ENCODE results near the gene ANKRD11.

The ANKRD11 gene

DNA sequence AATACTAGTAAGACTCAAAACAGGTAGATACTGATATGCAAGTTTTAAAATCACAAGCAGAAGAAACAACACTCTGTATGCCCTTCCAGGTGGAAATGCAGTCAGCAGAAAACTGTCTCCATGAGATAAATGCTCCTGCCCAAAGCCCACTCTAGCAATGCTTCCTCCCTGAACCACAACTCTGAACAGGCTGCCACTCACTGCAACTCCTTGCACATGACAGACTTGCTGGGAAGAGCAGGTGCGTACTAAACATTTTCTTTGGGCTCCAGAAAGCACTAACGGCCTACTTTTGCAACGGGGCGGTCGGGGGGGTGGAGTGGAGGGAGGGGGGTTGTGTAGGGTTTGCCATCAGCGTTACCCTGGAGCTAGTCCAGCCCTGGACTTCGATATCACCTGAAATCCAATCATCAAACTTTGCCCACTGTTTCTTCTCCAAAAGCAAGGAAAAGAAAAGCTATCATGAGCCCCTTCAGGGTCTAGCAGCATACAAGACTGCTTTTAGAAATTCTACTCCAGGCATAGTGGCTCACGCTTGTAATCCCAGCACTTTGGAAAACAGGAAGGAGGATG is 46.1 kb downstream of the ANKRD11 start:
- no peak overlapping the region for H4K91ac ChIP-seq (ENCODE audit: low read length)
- no peak overlapping the region for H2AFZ ChIP-seq (ENCODE audit: low read depth, low read length)
- H3K23ac ChIP-seq (ENCODE audit: low read length in 2 of 2): no peak overlapping the region
- H3K4ac ChIP-seq (ENCODE audit: low read depth in 1 of 2, low read length in 2 of 2): no peak overlapping the region
- H4K8ac ChIP-seq (ENCODE audit: low read length): no peak overlapping the region
- H2BK12ac ChIP-seq (ENCODE audit: low read length in 2 of 2): no peak overlapping the region
- no peak overlapping the region for H3K4me2 ChIP-seq (ENCODE audit: low read length, poor library complexity, severe bottlenecking)
- H3K4me3 ChIP-seq (ENCODE audit: insufficient read depth in 1 of 2, low read depth in 1 of 2, low read length in 2 of 2): no peak overlapping the region
- H3K9me3 ChIP-seq (ENCODE audit: control insufficient read depth, low read length): no peaks in the 10 kb centered on the region
- H2BK5ac ChIP-seq (ENCODE audit: low read depth, low read length, poor library complexity, severe bottlenecking): no peak overlapping the region
- H2BK120ac ChIP-seq (ENCODE audit: low read depth, low read length): no peak overlapping the region
- H3K79me1 ChIP-seq (replicated peaks; ENCODE audit: low read length, poor library complexity, severe bottlenecking): no peaks in the 10 kb centered on the region
- H3K36me3 ChIP-seq (ENCODE audit: control insufficient read depth in 1 of 2, insufficient read depth in 2 of 2, low read depth in 1 of 2, low read length in 2 of 2): peaks cover 0 to 2% of the 10 kb centered on the region in 2 experiments
- H2AK5ac ChIP-seq (ENCODE audit: low read length, severe bottlenecking): no peak overlapping the region
- DNase-seq: no peak
- peak overlapping the region; percentile 89 for H3K9ac ChIP-seq (ENCODE audit: low read length)
- H3K27me3 ChIP-seq (ENCODE audit: control insufficient read depth in 1 of 2, insufficient read depth in 1 of 2, low read length in 2 of 2): no peaks in the 10 kb centered on the region
- peaks cover 42% of the 10 kb centered on the region for H3K4me1 ChIP-seq (ENCODE audit: control insufficient read depth, insufficient read depth, low read depth, low read length)
- 94% methylated on average over 8 of the region's 8 CpGs for WGBS
- no peak overlapping the region for H2BK15ac ChIP-seq (ENCODE audit: low read depth, poor library complexity, severe bottlenecking)
- no peak overlapping the region for H3K18ac ChIP-seq (ENCODE audit: low read depth in 1 of 2, low read length in 2 of 2)
- no peak overlapping the region for H3K14ac ChIP-seq (ENCODE audit: low read length in 2 of 2)
- no peak overlapping the region for H3K27ac ChIP-seq (ENCODE audit: low read length, poor library complexity, severe bottlenecking)

- Histone ChIP-seq H2BK5ac (ENCODE audit: low read depth, low read length, poor library complexity, severe bottlenecking) (no peak overlapping the region), H3K27me3 (ENCODE audit: control insufficient read depth in 1 of 2, insufficient read depth in 1 of 2, low read length in 2 of 2) (no peaks in the 10 kb centered on the region), H3K14ac (ENCODE audit: low read length in 2 of 2) (no peak overlapping the region), H3K9ac (ENCODE audit: low read length) (peak overlapping the region; percentile 89), H3K4me1 (ENCODE audit: control insufficient read depth, insufficient read depth, low read depth, low read length) (peaks cover 42% of the 10 kb centered on the region), H3K9me3 (ENCODE audit: control insufficient read depth, low read length) (no peaks in the 10 kb centered on the region), H3K4ac (ENCODE audit: low read depth in 1 of 2, low read length in 2 of 2) (no peak overlapping the region), H2BK15ac (ENCODE audit: low read depth, poor library complexity, severe bottlenecking) (no peak overlapping the region), H2BK120ac (ENCODE audit: low read depth, low read length) (no peak overlapping the region), H2AFZ (ENCODE audit: low read depth, low read length) (no peak overlapping the region), H4K91ac (ENCODE audit: low read length) (no peak overlapping the region), H3K27ac (ENCODE audit: low read length, poor library complexity, severe bottlenecking) (peak overlapping the region; percentile 55), H2BK12ac (ENCODE audit: low read length in 2 of 2) (no peak overlapping the region), H3K4me3 (ENCODE audit: insufficient read depth in 1 of 2, low read depth in 1 of 2, low read length in 2 of 2) (peak overlapping the region in 1 of 2 experiments; percentile 26), H4K8ac (ENCODE audit: low read length) (no peak overlapping the region), H3K18ac (ENCODE audit: low read depth in 1 of 2, low read length in 2 of 2) (no peak overlapping the region), H2AK5ac (ENCODE audit: low read length, severe bottlenecking) (no peak overlapping the region), H3K36me3 (ENCODE audit: control insufficient read depth in 1 of 2, insufficient read depth in 2 of 2, low read depth in 1 of 2, low read length in 2 of 2) (peaks cover 0 to 1% of the 10 kb centered on the region in 2 experiments), H3K79me1 (replicated peaks; ENCODE audit: low read length, poor library complexity, severe bottlenecking) (no peaks in the 10 kb centered on the region), H3K23ac (ENCODE audit: low read length in 2 of 2) (no peak overlapping the region), H3K4me2 (ENCODE audit: low read length, poor library complexity, severe bottlenecking) (peak overlapping the region; percentile 5)
- WGBS: 87% methylated on average over 8 of the region's 8 CpGs
- no peak for DNase-seq
Measured at GRCh38 chr16:89443727-89444084, 46.7 kb downstream of the ANKRD11 start.

DNA sequence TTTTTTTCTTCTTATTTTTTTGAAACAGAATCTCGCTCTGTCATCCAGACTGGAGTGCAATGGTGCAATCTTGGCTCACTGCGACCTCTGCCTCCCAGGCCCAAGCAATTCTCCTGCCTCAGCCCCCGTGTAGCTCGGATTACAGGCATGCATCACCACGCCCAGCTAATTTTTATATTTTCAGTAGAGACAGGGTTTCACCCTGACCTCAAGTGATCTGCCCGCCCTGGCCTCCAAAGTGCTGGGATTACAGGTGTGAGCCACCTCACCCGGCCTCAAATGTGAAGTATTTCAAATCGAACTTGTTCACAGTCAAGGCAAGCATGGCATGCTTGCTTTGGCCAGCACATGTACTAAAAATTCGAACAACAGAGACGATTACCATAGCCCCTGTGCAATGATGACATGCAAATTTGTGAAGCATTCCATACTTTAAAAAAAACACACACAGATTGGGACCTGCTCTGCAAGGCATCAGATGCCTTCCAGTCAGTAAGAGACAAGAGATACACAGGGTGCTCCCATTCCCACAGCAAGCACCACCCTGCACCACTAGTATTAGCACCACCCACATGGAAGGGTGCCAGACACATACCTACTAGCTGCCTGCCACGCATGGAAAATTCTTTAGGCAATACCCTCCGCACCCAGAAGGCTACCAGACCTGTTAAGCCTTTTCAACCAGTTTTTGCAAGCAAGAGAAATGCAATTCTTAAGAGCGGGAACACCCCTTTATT is 47.2 kb downstream of the ANKRD11 start:
- Histone ChIP-seq H2AK5ac (ENCODE audit: low read length, severe bottlenecking) (no peak overlapping the region), H4K8ac (ENCODE audit: low read length) (no peak overlapping the region), H3K36me3 (ENCODE audit: control insufficient read depth in 1 of 2, insufficient read depth in 2 of 2, low read depth in 1 of 2, low read length in 2 of 2) (no peaks in the 10 kb centered on the region), H3K79me1 (replicated peaks; ENCODE audit: low read length, poor library complexity, severe bottlenecking) (no peaks in the 10 kb centered on the region), H2BK120ac (ENCODE audit: low read depth, low read length) (no peak overlapping the region), H2BK5ac (ENCODE audit: low read depth, low read length, poor library complexity, severe bottlenecking) (no peak overlapping the region), H3K4me3 (ENCODE audit: insufficient read depth in 1 of 2, low read depth in 1 of 2, low read length in 2 of 2) (peak overlapping the region in 1 of 2 experiments; percentile 54), H4K91ac (ENCODE audit: low read length) (no peak overlapping the region), H3K23ac (ENCODE audit: low read length in 2 of 2) (peak overlapping the region in 1 of 2 experiments; percentile 75), H3K18ac (ENCODE audit: low read depth in 1 of 2, low read length in 2 of 2) (no peak overlapping the region), H2BK12ac (ENCODE audit: low read length in 2 of 2) (no peak overlapping the region), H2AFZ (ENCODE audit: low read depth, low read length) (no peak overlapping the region), H2BK15ac (ENCODE audit: low read depth, poor library complexity, severe bottlenecking) (no peak overlapping the region), H3K4ac (ENCODE audit: low read depth in 1 of 2, low read length in 2 of 2) (no peak overlapping the region), H3K27ac (ENCODE audit: low read length, poor library complexity, severe bottlenecking) (peak overlapping the region; percentile 55), H3K27me3 (ENCODE audit: control insufficient read depth in 1 of 2, insufficient read depth in 1 of 2, low read length in 2 of 2) (no peaks in the 10 kb centered on the region), H3K9ac (ENCODE audit: low read length) (peak overlapping the region; percentile 89), H3K4me2 (ENCODE audit: low read length, poor library complexity, severe bottlenecking) (peak overlapping the region; percentile 5), H3K4me1 (ENCODE audit: control insufficient read depth, insufficient read depth, low read depth, low read length) (peaks cover 42% of the 10 kb centered on the region), H3K14ac (ENCODE audit: low read length in 2 of 2) (peak overlapping the region in 1 of 2 experiments; percentile 82), H3K9me3 (ENCODE audit: control insufficient read depth, low read length) (no peaks in the 10 kb centered on the region)
- DNase-seq: peak; percentile 60
- WGBS: 63% methylated on average over 13 of the region's 13 CpGs

- Histone ChIP-seq H2BK120ac (ENCODE audit: low read depth, low read length) (no peak overlapping the region), H4K91ac (ENCODE audit: low read length) (peak overlapping the region; percentile 59), H3K27me3 (ENCODE audit: control insufficient read depth in 1 of 2, insufficient read depth in 1 of 2, low read length in 2 of 2) (no peaks in the 10 kb centered on the region), H2BK15ac (ENCODE audit: low read depth, poor library complexity, severe bottlenecking) (no peak overlapping the region), H3K4me2 (ENCODE audit: low read length, poor library complexity, severe bottlenecking) (peak overlapping the region; percentile 2), H3K79me1 (replicated peaks; ENCODE audit: low read length, poor library complexity, severe bottlenecking) (no peaks in the 10 kb centered on the region), H2BK12ac (ENCODE audit: low read length in 2 of 2) (peak overlapping the region in 1 of 2 experiments; percentile 83), H3K4me1 (ENCODE audit: control insufficient read depth, insufficient read depth, low read depth, low read length) (peaks cover 42% of the 10 kb centered on the region), H3K36me3 (ENCODE audit: control insufficient read depth in 1 of 2, insufficient read depth in 2 of 2, low read depth in 1 of 2, low read length in 2 of 2) (peaks cover 0 to under 1% of the 10 kb centered on the region in 2 experiments), H4K8ac (ENCODE audit: low read length) (no peak overlapping the region), H2AK5ac (ENCODE audit: low read length, severe bottlenecking) (peak overlapping the region; percentile 59), H3K18ac (ENCODE audit: low read depth in 1 of 2, low read length in 2 of 2) (peak overlapping the region; percentile 63 to 75), H3K9ac (ENCODE audit: low read length) (peak overlapping the region; percentile 89), H2AFZ (ENCODE audit: low read depth, low read length) (no peak overlapping the region), H3K23ac (ENCODE audit: low read length in 2 of 2) (peak overlapping the region in 1 of 2 experiments; percentile 84), H3K4me3 (ENCODE audit: insufficient read depth in 1 of 2, low read depth in 1 of 2, low read length in 2 of 2) (peak overlapping the region in 1 of 2 experiments; percentile 54), H3K27ac (ENCODE audit: low read length, poor library complexity, severe bottlenecking) (peak overlapping the region; percentile 55), H3K4ac (ENCODE audit: low read depth in 1 of 2, low read length in 2 of 2) (peak overlapping the region; percentile 13 to 32), H3K14ac (ENCODE audit: low read length in 2 of 2) (peak overlapping the region in 1 of 2 experiments; percentile 82), H3K9me3 (ENCODE audit: control insufficient read depth, low read length) (no peaks in the 10 kb centered on the region), H2BK5ac (ENCODE audit: low read depth, low read length, poor library complexity, severe bottlenecking) (no peak overlapping the region)
- DNase-seq: no peak
- 78% methylated on average over 10 of the region's 10 CpGs for WGBS
Measured at GRCh38 chr16:89442588-89442987, 47.8 kb downstream of the ANKRD11 start.

All from mesenchymal stem cell (in vitro differentiated cells and primary cell).